HG03575 (cell line): ENCODE data around the gene DLAT.
"Not testable (repeated sequence)": the region's sequence is repeated elsewhere in the genome, so short reads cannot be mapped to it uniquely, and the experiment has no call there.

Source experiments
- ATAC-seq: cut with Tn5 transposase; IDR thresholded peaks from one replicate; pipeline ENCODE4 v1.9.1; 2021; ENCODE audit not compliant: unreplicated experiment, insufficient number of reproducible peaks, low FRiP score; ENCODE audit errors: extremely low read depth

Gene DLAT

DNA sequence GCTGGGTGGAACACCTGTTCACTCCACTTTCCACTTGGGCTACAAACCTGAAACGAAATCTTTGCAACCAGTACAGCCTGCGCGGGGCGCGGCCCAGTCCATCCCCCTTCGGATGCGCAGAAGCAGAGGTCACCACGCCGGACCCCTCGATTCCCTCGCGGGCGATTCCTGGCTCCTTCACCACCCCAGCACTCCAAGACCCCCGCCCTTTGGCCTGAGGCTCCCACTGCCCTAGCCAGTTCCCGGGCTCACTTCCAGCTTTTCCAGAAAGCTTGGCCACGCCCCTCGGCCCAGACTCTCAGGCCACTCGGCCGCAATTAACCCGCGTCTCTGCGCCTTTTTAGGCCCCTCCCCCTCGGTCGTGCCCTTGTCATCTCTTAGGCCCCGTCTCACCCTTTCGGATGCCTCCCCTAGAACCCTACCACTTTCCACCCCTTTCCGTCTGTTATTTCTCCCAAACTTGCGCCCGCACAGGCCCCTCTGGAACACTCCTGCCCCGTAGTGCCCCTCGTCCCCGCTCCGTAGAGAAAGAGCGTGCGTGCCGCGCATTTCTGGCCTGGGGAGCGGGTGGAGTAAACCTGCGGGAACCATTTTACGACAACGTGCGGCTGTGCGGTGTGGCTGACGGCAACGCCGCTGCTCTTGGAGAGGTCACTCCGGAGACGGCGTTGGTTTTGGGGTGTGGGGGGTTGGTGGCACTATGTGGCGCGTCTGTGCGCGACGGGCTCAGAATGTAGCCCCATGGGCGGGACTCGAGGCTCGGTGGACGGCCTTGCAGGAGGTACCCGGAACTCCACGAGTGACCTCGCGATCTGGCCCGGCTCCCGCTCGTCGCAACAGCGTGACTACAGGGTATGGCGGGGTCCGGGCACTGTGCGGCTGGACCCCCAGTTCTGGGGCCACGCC is at the start of gene DLAT:
TSS of gene DLAT (plus strand) at position 636 of the 906 bp plus-strand sequence. CDS start at position 701, 65 bp downstream.
- ATAC-seq: no peak

DNA sequence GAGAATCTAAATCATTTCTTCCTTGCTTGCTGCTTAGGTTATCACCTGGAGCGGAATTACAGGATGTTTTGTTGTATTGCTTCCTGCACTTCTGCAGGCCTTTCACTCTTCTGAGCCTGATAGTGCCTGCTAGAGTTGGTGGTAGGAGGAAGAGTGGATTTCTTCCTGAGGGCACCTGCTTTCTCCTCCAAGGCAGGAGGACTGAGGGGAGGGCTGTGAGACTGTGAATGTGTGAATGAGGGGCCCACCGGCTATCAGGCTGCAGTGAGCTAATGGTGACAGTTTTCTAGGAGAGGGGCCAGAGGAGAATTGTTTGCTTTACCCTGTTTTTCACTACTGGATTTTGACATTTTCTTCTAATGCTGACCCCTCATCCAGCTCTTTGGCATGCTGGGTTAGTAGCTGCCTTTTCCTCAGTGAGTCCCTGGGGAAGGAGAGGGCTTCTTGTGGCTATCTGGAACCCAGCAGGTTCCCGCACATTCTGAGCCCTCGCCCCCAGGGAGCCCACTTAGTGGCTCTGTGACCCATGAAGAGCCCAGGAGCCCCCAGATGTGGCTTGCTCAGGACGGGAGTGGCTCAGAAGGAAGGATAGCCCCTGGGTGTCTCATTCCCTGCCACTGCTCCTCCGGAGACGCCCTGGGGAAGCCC is 49.0 kb upstream of the DLAT start:
- no peak for ATAC-seq

DNA sequence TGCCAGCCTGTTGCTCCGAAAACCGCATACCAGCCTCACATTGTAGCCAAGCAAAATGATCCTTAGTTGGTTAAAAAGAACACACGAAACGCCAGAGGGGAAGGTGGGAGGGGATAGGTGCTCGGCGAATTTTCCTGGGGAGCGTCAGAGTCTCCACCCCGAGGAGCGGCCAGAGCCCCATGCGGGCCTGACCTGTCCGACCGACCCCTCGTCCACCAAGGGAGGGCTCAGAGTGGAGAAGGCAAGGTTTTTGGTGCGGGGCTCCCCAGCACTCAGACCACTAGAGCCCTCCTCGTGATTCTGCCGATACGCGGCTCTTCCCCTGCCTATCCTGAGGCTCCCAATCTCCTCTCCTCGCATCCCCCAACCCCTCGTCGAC is 48.5 kb upstream of the DLAT start:
- no peak for ATAC-seq

DNA sequence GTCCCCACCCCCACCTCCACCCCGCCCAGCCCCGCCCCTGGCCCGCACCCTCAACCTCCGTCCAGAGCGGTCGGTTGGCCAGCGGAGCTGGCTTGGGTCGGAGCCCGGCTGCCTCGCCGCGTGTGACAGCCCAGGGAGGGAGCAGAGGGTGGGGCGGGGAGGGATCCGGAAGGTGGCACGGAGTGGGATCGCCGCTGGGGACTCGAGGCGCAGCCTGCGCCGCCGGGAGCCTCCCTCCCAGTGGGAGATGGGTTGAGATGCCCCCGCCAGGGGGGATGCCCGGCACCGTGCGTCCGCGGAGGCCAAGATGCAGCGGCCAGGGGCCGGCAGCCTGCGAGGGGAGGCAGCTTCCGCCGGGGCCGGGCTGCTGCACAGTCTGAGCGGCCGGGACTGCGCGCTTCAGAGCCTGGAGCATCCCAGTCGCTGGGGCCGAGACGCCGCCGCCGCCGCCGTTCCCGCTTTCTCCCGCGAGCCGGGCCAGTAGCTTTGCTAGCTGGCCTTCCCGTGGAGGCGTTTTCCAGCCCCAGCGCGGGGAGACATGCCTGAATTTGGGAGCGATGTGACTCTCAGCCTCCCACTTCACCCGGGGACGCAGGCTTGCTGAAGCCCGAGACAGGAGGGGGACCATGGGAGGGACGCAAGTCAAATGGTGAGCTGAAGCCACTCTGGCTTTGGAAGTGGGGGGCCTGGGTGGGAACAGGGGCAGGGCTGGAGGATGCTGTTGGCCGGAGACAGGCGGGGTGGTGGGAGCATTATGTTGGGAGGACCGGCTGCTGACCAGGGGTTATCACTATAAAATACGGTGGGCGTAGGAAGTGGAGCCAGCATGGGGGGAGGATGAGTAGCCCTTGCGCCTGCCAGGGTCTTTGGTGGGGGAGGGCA is 47.8 kb upstream of the DLAT start:
- ATAC-seq: no peak

DNA sequence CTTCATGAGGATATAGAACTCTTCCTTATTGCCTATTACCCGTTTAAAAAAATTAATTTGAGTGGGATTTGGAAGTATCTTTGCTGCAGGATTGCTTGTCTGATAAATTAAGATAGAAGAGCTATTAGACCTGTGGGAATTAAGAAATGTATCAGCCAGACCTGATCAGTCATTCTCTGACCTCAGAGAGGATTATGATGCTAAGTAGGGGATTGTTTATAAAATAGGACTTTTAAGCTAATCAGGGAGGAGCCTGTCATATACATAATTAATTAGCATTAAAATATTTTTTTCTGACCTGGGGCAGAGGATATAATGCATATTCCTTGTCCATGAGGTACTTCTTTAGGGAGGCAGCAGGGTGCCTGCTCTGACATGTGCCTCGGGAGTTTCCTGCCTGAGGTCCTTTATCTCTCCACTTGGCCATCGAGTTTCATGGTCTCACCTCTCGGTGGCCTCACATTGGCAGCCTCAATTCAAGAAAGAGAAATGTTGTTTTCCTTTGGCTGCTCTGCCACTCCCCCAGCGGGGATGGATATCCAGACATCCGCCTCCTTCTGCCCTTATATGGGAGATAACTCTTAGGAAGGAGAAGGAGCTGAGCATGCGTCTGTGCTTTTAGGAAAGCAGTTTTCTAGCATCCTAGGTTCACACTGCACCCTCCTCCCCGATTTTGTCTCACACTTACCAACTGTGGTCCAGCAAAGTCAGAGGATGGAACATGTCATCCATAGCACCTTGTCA is 47.0 kb upstream of the DLAT start:
- no peak for ATAC-seq

DNA sequence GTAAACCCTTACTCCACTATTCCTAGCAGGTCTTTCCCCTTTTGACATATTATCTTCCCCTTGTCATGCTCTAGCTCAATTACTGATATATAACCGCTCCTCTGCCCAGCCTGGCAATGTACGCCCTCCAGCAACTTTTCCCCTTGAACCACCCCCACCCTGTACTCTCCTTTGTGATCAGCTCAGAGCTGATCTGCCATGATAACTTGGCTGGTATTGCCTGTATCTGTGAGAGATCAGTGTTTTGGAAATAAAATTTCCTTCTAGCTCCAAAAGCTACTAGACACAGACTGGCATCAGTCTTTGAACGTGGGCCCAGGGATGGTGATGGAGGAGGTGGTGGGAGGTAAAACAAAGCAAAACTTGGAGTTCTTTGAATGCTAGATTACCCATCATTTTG is 45.1 kb upstream of the DLAT start:
- ATAC-seq: no peak

DNA sequence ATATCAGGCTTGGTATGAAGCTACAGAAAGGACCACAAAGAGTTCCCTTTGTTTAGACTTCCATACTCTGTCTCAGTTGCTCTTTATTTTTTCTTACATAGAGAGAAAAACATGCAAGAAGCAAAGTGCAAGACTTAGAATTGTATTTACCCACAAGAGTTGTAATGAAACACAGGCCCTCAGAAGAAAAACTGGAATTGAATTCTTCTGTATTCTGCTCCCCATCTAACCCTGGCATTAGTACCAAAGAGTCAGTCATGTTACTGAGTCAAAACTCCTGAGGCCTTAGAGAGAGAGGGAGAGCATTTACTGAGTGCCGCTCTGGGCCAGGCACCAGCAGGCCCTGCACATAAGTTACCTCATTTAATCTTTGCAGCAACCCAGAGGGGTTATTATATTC is 43.9 kb upstream of the DLAT start:
- ATAC-seq: no peak

DNA sequence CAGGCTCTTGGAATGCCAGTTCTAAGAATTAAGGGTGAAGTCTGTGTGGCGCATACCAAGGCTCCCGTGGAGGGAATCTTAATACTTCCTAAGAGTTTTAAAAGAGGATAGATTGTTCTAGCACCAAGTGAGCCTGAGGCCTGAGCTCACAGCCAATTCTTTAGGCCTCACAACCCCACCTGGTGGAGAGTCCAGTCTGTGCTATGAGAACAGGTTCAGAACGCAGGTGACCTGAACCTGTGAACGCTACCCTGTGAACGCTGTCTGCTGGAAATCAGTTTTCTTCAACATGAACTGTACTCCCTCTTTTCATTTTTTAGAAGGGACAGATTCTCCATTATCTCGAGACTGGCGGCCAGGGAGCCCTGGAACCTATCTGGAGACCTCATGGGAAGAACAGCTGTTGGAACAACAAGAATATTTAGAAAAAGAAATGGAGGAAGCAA is 43.2 kb upstream of the DLAT start:
- ATAC-seq: no peak

DNA sequence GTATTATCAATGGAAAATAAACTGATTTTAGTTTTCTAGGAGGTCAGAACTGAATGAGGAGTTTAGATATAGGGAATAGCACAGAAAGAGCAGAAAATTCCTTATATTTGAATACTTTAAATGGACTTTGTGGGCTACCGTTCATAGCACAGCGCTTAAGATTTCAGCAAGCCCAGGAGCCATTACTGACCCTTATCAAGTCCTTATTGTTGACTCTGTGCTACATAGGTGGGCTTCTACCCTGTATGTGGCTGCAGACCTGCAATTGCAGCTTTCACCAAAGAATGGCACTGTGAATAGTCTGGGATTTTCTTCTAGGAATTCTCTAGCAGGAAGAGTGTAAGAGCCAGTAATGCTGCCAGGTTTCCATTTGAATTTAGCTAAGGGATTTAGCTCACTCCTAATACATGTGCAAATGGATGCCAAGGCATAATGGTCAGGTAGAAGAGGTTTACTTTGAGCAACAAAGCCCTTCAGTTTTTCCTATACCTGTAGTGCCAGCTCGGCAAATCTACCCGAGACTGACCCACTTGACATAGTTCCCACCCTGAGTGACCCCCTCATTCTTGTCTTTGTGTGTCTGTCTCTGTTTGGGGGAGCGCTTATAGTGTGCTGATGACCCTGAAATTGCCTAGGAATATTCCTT is 42.5 kb upstream of the DLAT start:
- ATAC-seq: no peak

DNA sequence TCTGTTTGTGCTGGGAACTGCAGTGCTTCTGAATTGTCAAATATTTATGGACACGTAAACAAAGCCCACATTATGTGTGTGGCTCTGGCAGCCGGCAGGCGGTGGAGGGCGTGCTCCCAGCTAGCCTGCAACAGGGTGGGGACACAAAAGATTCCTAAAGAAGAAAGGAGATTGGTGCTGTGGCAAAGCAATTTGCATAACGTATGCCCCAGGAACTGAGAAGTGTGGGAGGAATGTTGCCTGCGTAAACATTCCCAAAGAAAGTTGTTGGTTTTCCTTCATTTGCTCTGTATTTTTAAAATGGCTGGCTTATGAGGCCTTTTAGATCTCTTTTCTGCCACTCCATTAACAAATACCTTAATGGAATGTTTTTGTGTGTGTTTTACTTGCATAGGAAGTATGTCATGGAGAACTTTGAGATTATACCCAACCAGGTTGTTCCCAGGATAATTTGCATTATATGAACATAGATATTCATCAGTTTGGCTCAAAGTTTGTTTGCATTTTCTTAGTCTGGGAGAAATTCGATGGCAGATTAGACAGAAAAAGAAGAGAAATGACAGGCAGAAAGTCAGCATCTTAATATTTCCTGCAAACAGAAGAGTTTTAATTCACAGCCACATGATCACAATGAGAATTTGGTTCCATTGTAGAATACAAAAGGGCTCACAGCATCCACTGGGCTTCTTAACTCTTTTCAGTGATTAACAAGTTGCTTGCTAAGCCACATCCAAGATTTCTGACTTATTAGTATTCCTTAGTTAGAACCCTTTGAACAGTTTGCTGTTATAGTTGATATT is 41.8 kb upstream of the DLAT start:
- ATAC-seq: no peak

DNA sequence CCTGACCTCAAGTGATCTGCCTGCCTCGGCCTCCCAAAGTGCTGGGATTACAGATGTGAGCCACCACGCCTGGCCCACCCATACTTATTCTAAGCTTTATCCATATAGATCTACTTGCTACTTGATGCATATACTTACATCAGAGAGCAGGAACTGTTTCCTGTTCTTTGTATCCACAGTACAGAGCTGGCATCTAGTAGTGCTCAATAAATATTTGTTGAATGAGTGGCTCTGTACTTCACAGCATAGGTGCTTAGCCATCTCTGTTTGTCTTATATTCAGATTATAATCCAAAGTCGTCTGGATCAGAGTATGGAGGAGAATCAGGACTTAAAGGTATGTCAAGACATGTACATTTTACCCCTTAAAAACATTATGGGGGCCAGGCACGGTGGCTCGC is 38.6 kb upstream of the DLAT start:
- no peak for ATAC-seq

DNA sequence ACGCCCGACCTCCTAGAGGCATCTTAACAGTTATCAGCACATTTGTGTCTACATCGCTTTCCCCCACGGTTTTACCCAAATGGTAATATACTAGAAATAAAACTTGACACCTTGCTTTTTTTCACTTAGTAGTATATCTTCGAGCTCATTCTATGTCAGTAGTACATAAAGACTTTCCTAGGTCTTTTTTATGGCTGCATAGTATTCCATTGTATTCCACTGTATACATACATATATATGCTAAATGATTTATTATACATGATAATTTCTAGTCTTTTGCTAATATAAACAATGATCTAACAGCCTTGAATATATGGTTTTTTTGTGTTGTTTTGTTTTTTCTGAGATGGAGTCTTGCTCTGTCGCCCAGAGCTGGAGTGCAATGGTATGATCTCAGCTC is 34.8 kb upstream of the DLAT start:
- no peak for ATAC-seq

DNA sequence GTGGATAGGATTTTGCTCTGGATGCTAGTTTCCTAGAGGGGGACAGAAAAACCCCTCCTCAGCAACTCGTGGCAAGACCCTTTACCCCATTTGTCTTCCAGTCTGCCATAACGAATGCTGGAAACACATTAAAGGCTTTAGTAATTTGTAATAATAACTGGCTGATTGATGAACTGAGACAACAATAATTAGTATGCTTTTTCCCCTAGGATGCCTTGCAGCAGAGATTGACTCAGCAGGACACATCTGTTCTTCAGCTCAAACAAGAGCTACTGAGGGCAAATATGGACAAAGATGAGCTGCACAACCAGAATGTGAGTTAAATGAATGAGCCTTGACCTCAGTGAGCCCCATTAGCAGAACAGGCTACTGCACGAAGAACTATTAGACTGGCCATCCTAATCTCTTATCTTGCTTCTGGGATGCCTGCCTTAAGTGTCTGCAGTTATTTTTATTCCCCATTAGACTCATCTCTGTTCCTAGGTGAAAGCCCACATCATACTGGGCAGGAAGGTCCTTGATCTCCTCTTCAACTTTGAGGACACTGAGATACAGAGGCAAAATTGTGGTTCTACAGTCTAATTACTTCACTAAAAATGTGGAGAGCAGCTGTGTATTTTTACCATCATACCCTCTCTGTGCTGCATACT is 32.9 kb upstream of the DLAT start:
- no peak for ATAC-seq

DNA sequence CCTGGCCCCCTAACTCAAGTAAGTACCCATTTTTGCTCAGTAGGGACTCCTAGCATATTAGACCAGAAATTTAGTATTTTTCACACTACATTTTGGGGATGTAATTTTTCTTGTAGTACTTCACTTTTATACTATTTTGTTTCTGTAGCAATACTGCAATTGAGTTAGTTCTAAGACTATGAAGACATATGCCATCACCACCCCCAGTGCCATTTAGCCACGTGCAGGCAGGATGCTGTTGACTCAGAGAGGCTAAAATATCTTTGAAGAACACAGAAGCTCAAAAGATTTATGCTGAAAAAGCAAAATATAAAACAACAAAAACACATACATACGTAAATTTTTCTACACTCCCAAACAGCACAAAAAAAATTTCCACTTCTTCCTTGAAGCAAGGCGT is 29.1 kb upstream of the DLAT start:
- ATAC-seq: no peak

DNA sequence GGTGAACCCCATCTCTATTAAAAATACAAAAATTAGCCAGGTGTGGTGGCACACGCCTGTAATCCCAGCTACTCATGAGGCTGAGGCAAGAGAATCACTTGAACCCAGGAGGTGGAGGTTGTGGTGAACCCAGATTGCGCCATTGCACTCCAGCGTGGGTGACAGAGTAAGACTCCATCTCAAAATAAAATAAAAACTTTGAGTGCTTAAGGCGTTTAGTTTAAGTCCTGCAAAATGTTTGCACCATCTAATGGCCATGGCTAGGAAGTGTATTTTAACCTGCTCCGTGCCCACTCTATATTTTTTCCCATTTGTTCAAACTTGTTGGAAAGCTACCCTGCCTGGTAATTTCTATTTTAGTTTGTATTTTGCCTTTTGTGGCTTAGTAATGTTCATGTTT is 28.5 kb upstream of the DLAT start:
- not testable (repeated sequence) for ATAC-seq

DNA sequence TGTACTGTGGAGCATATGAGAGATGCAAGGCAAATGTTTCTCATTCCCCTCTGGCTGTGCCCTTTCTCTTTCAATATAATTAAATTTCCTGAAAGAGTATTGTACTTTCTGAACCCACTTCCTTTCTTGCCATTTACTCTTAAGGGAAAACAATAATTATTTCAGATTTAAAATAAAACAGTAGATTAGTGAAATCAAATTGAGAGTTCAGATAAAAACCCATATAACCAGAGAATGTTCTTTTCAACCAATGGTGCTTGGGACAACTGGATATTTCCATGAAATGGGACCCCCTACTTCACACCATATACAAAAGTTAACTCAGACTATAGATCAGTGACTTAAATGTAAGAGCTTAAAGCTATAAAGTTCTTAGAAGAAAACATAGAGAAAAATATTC is 26.1 kb upstream of the DLAT start:
- no peak for ATAC-seq

DNA sequence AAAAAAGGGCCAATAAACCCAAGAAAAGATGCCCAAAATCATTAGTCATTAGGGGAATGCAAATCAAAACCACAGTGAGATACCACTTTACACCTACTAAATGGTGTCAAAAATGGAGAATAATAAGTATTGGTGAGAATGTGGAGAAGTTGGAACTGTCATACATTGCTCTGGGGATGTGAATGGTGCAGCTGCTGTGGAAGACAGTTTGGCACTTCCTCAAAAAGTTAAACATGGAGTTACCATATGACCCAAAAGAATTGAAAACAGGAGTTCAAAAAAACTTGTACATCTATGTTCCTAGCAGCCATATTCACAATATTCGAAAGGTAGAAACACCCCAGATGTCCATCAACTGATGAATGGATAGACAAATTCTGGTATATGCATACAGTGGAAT is 24.5 kb upstream of the DLAT start:
- no peak for ATAC-seq
